Stimulated activated CD8-positive, alpha-beta memory T cell treated with anti-CD3 and anti-CD28 coated beads, Interleukin-15, amount 100 ng/mL, for 4 hours (primary cell): ENCODE results near the gene CIDEB.
A peak's percentile ranks its signal among the peaks of the same experiment; 100 is the strongest.

Experiments used
- DNase-seq, 2 donors: peaks; one replicate each; pipeline ENCODE4 v3.0.0-alpha.2; 2020; ENCODE audit warnings: low read depth in 2 of 2

Gene CIDEB

GRCh38 chr14:24312736-24313507, 5.1 kb upstream of the CIDEB start:
- DNase-seq, result no peak

- DNase-seq, result no peak
Measured at GRCh38 chr14:24311837-24312615, 4.2 kb upstream of the CIDEB start.

- DNase-seq, result peak in 1 of 2 donors; percentile 50
Measured at GRCh38 chr14:24310646-24311604, 3.1 kb upstream of the CIDEB start, which contains the start of gene LTB4R. Gene LTB4R (plus strand): TSS chr14:24311502. CDS start chr14:24315652, 4,150 bp downstream.

- no peak for DNase-seq
Measured at GRCh38 chr14:24310265-24310645, 2.5 kb upstream of the CIDEB start.

GRCh38 chr14:24309538-24310264, 1.9 kb upstream of the CIDEB start, which contains the start of gene LTB4R2:
Gene LTB4R2 (plus strand): TSS chr14:24310140. CDS start chr14:24310665, 525 bp downstream.
- no peak for DNase-seq

- DNase-seq, result no peak
Measured at GRCh38 chr14:24308342-24309124, 756 bp upstream of the CIDEB start.

- no peak for DNase-seq
Measured at GRCh38 chr14:24307156-24307574, 612 bp downstream of the CIDEB start.

GRCh38 chr14:24304019-24304387, 3.8 kb downstream of the CIDEB start:
- DNase-seq, result no peak

- DNase-seq, result no peak
Measured at GRCh38 chr14:24300326-24300980, 7.3 kb downstream of the CIDEB start.

GRCh38 chr14:24299255-24300191, 8.3 kb downstream of the CIDEB start, which contains the start of the genes DHRS1 and NOP9:
Gene DHRS1 (minus strand): TSS chr14:24299780. CDS start chr14:24299106, 674 bp downstream.
Gene NOP9 (plus strand): TSS chr14:24299850. CDS start chr14:24299955, 105 bp downstream.
- peak; percentile 80 to 82 for DNase-seq

- no peak for DNase-seq
Measured at GRCh38 chr14:24298892-24299254, 8.9 kb downstream of the CIDEB start.

- DNase-seq, result no peak
Measured at GRCh38 chr14:24297190-24297964, 10.4 kb downstream of the CIDEB start.

- DNase-seq, result peak; percentile 26 to 63
Measured at GRCh38 chr14:24296341-24297157, 11.2 kb downstream of the CIDEB start.

- no peak for DNase-seq
Measured at GRCh38 chr14:24293525-24293924, 14.3 kb downstream of the CIDEB start.

- no peak for DNase-seq
Measured at GRCh38 chr14:24292118-24292807, 15.5 kb downstream of the CIDEB start.
